DOHH2 (cell line): Measurements from ENCODE around the gene LRAT.

ENCODE experiments used
- EZH2phosphoT487 ChIP-seq: fragments of 200-600 bp; sonication (generic); IDR thresholded peaks from 2 replicates; pipeline ENCODE4 v1.6.1; 2017; ENCODE audit warnings: borderline replicate concordance, mild to moderate bottlenecking, antibody characterized with exemption, low read length, moderate library complexity, mixed read lengths
- TF ChIP-seq, protein P1 (sequence below): fragments of 200-600 bp; sonication (generic); IDR thresholded peaks from one replicate; pipeline ENCODE4 v1.5.1; 2014; ENCODE audit warnings: antibody characterized with exemption, mild to moderate bottlenecking, low read depth, low read length; ENCODE audit not compliant: poor library complexity, severe bottlenecking

DNA sequence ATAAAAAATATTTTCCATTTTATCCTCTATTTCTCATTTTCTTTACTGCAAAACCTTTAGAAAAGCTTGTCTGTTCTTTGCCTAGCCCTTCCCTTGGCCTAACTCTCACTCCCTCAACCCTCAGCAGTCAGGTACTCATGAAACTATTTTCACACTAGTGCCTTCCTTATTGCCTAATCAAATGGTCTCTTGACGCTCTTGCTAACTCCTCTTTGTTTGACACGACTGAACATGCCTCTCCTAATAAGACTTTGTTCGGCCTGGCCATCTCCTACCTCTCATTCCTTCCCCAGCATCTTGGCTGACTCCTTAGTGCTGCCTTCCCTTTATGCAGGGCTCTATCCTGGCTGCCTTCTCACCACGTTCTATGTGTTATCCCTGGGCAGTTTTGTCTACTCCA lies 11.1 kb upstream of the LRAT start:
- TF ChIP-seq, protein P1, sequence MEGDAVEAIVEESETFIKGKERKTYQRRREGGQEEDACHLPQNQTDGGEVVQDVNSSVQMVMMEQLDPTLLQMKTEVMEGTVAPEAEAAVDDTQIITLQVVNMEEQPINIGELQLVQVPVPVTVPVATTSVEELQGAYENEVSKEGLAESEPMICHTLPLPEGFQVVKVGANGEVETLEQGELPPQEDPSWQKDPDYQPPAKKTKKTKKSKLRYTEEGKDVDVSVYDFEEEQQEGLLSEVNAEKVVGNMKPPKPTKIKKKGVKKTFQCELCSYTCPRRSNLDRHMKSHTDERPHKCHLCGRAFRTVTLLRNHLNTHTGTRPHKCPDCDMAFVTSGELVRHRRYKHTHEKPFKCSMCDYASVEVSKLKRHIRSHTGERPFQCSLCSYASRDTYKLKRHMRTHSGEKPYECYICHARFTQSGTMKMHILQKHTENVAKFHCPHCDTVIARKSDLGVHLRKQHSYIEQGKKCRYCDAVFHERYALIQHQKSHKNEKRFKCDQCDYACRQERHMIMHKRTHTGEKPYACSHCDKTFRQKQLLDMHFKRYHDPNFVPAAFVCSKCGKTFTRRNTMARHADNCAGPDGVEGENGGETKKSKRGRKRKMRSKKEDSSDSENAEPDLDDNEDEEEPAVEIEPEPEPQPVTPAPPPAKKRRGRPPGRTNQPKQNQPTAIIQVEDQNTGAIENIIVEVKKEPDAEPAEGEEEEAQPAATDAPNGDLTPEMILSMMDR = no peak
- no peak for TF ChIP-seq EZH2phosphoT487
